NT2/D1 (cell line): Measurements from ENCODE around the gene CYP11A1.

Source experiments
- SUZ12 ChIP-seq: IDR thresholded peaks from 2 replicates; pipeline ENCODE4 v1.6.1; 2011; ENCODE audit not compliant: insufficient read length, insufficient read depth; ENCODE audit errors: extremely low read depth
- YY1 ChIP-seq: IDR thresholded peaks from 2 replicates; pipeline ENCODE4 v1.6.1; 2011; ENCODE audit not compliant: insufficient read length, insufficient read depth
- ZNF274 ChIP-seq: IDR thresholded peaks from 2 replicates; pipeline ENCODE4 v1.6.1; 2011; ENCODE audit warnings: mild to moderate bottlenecking, low read depth, low read length

GRCh38 chr15:74332011-74332410, 35.4 kb downstream of the CYP11A1 start:
- TF ChIP-seq ZNF274 = no peak
- TF ChIP-seq YY1 = no peak
- no peak for TF ChIP-seq SUZ12
